ENCODE data around the gene KRT77. TPM values are rescaled to one million over a fixed set of nuclear protein-coding genes. Genes with fewer than 3 reads are reported as not detected.
A peak's percentile ranks its signal among the peaks of the same experiment; 100 is the strongest.

The KRT77 gene
- total RNA-seq, 3 donors from 2014 or later = not detected

GRCh38 chr12:52645982-52646381 lies 57.3 kb downstream of the KRT77 start:
- Histone ChIP-seq H3K4me1 (ENCODE audit: low read depth) (peaks cover 6% of the 10 kb centered on the region), H3K36me3 (ENCODE audit: low read depth) (no peaks in the 10 kb centered on the region), H3K4me3 (no peak overlapping the region), H3K9me3 (no peaks in the 10 kb centered on the region)
- DNase-seq = no peak
- no peak for TF ChIP-seq CTCF (IDR thresholded peaks at IDR 0.05)
- intact Hi-C loops (cut with DNase I, micrococcal nuclease) = no loop called here
- ATAC-seq = peak; percentile 65

- Histone ChIP-seq H3K4me1 (ENCODE audit: low read depth) (peaks cover 1% of the 10 kb centered on the region), H3K9me3 (no peaks in the 10 kb centered on the region), H3K36me3 (ENCODE audit: low read depth) (no peaks in the 10 kb centered on the region), H3K4me3 (no peak overlapping the region)
- ATAC-seq = peak; percentile 74
- TF ChIP-seq CTCF (IDR thresholded peaks at IDR 0.05) = no peak
- intact Hi-C loops (cut with DNase I, micrococcal nuclease) = no loop called here
- no peak for DNase-seq
Measured at GRCh38 chr12:52645120-52645761, 58.1 kb downstream of the KRT77 start.

GRCh38 chr12:52644078-52644415 lies 59.3 kb downstream of the KRT77 start:
- Histone ChIP-seq H3K4me3 (no peak overlapping the region), H3K9me3 (no peaks in the 10 kb centered on the region), H3K4me1 (ENCODE audit: low read depth) (no peaks in the 10 kb centered on the region), H3K36me3 (ENCODE audit: low read depth) (no peaks in the 10 kb centered on the region)
- no peak for TF ChIP-seq CTCF (IDR thresholded peaks at IDR 0.05)
- ATAC-seq = no peak
- intact Hi-C loops (cut with DNase I, micrococcal nuclease) = no loop called here
- no peak for DNase-seq

- no peaks in the 10 kb centered on the region for H3K36me3 ChIP-seq (ENCODE audit: low read depth)
- no peak for ATAC-seq
- intact Hi-C loops (cut with DNase I, micrococcal nuclease) = no loop called here
- H3K4me1 ChIP-seq (ENCODE audit: low read depth) = no peaks in the 10 kb centered on the region
- no peaks in the 10 kb centered on the region for H3K9me3 ChIP-seq
- DNase-seq = no peak
- no peak for TF ChIP-seq CTCF (IDR thresholded peaks at IDR 0.05)
- H3K4me3 ChIP-seq = no peak overlapping the region
Measured at GRCh38 chr12:52643233-52644077, 59.9 kb downstream of the KRT77 start.

- Histone ChIP-seq H3K9me3 (no peaks in the 10 kb centered on the region), H3K4me3 (no peak overlapping the region), H3K36me3 (ENCODE audit: low read depth) (no peaks in the 10 kb centered on the region), H3K4me1 (ENCODE audit: low read depth) (no peaks in the 10 kb centered on the region)
- ATAC-seq (no peak), DNase-seq (no peak)
- no peak for TF ChIP-seq CTCF (IDR thresholded peaks at IDR 0.05)
- intact Hi-C loops (cut with DNase I, micrococcal nuclease) = no loop called here
Measured at GRCh38 chr12:52641468-52641867, 61.9 kb downstream of the KRT77 start.

Other genes starting within 250 kb of the KRT77 start
- under 1 TPM in 1 of 3 donors, not detected in 2; 0.20 TPM for gene KRT6C, start 229.7 kb downstream of the KRT77 start, total RNA-seq
- gene KRT6A, start 210.3 kb downstream of the KRT77 start, total RNA-seq = 1 to 10 TPM in 1 of 3 donors, not detected in 2; 1.4 TPM
- 1 to 10 TPM in 1 of 3 donors, not detected in 2; 1.6 TPM for gene KRT5, start 183.1 kb downstream of the KRT77 start, total RNA-seq
- not detected for gene KRT71, start 150.4 kb downstream of the KRT77 start, total RNA-seq
- gene KRT74, start 129.7 kb downstream of the KRT77 start, total RNA-seq = not detected
- not detected for gene KRT72, start 102.1 kb downstream of the KRT77 start, total RNA-seq
- not detected for gene KRT73, start 85.0 kb downstream of the KRT77 start, total RNA-seq
- gene KRT2, start 51.3 kb downstream of the KRT77 start, total RNA-seq = under 1 TPM in 1 of 3 donors, not detected in 2; 0.12 TPM
- gene KRT1, start 23.1 kb downstream of the KRT77 start, total RNA-seq = under 1 TPM; 0.35 to 0.89 (median 0.38) TPM
- gene KRT76, start 73.8 kb upstream of the KRT77 start, total RNA-seq = not detected
- gene KRT3, start 92.6 kb upstream of the KRT77 start, total RNA-seq = not detected
- not detected for gene KRT4, start 110.6 kb upstream of the KRT77 start, total RNA-seq
- gene KRT79, start 130.8 kb upstream of the KRT77 start, total RNA-seq = not detected
- gene KRT78, start 145.5 kb upstream of the KRT77 start, total RNA-seq = not detected
- gene KRT8, start 201.6 kb upstream of the KRT77 start, total RNA-seq = 1,000 to 10,000 TPM; 1,334 to 4,222 (median 3,664) TPM
- 1,000 to 10,000 TPM in 1 of 3 donors, 100 to 1,000 TPM in 2; 296 to 1,063 (median 953) TPM for gene KRT18, start 245.6 kb upstream of the KRT77 start, total RNA-seq

Data from mucosa of descending colon (tissue), 3 donors.